ENCODE data around the gene GLRX.

Gene GLRX

GRCh38 chr5:95786821-95787418 is 35.6 kb downstream of the GLRX start:
- Histone ChIP-seq H3K36me3 (ENCODE audit: insufficient read depth, low read length) (no peaks in the 10 kb centered on the region), H3K27ac (ENCODE audit: low read depth, low read length) (no peak overlapping the region), H3K4me3 (ENCODE audit: low read length) (no peak overlapping the region), H3K9ac (ENCODE audit: low read depth, low read length) (no peak overlapping the region), H3K27me3 (ENCODE audit: insufficient read depth, low read length) (no peaks in the 10 kb centered on the region), H3K9me3 (ENCODE audit: insufficient read depth, low read depth, low read length) (no peaks in the 10 kb centered on the region), H3K4me1 (ENCODE audit: insufficient read depth, low read length) (no peaks in the 10 kb centered on the region)
- 91% methylated on average over 2 of the region's 3 CpGs for WGBS

GRCh38 chr5:95784514-95785302 is 37.8 kb downstream of the GLRX start:
- Histone ChIP-seq H3K36me3 (ENCODE audit: insufficient read depth, low read length) (no peaks in the 10 kb centered on the region), H3K27ac (ENCODE audit: low read depth, low read length) (no peak overlapping the region), H3K4me1 (ENCODE audit: insufficient read depth, low read length) (no peaks in the 10 kb centered on the region), H3K9ac (ENCODE audit: low read depth, low read length) (no peak overlapping the region), H3K9me3 (ENCODE audit: insufficient read depth, low read depth, low read length) (no peaks in the 10 kb centered on the region), H3K4me3 (ENCODE audit: low read length) (no peak overlapping the region), H3K27me3 (ENCODE audit: insufficient read depth, low read length) (no peaks in the 10 kb centered on the region)
- 97% methylated on average over 7 of the region's 9 CpGs for WGBS

- Histone ChIP-seq H3K4me1 (ENCODE audit: insufficient read depth, low read length) (no peaks in the 10 kb centered on the region), H3K36me3 (ENCODE audit: insufficient read depth, low read length) (no peaks in the 10 kb centered on the region)
- WGBS, result 98% methylated on average over 2 of the region's 3 CpGs
Observed at GRCh38 chr5:95783661-95784060, 38.9 kb downstream of the GLRX start.

GRCh38 chr5:95782181-95782580 is 40.3 kb downstream of the GLRX start:
- Histone ChIP-seq H3K9ac (ENCODE audit: low read depth, low read length) (no peak overlapping the region), H3K36me3 (ENCODE audit: insufficient read depth, low read length) (no peaks in the 10 kb centered on the region)

More at GRCh38 chr5:95783661-95784060, 38.9 kb downstream of the GLRX start:
- H3K27me3 ChIP-seq (ENCODE audit: insufficient read depth, low read length), result no peaks in the 10 kb centered on the region
- H3K9me3 ChIP-seq (ENCODE audit: insufficient read depth, low read depth, low read length), result no peaks in the 10 kb centered on the region
- no peak overlapping the region for H3K27ac ChIP-seq (ENCODE audit: low read depth, low read length)
- H3K4me3 ChIP-seq (ENCODE audit: low read length), result no peak overlapping the region
- H3K9ac ChIP-seq (ENCODE audit: low read depth, low read length), result no peak overlapping the region

GRCh38 chr5:95781101-95781583 is 41.4 kb downstream of the GLRX start:
- Histone ChIP-seq H3K4me1 (ENCODE audit: insufficient read depth, low read length) (no peaks in the 10 kb centered on the region), H3K4me3 (ENCODE audit: low read length) (no peak overlapping the region), H3K27me3 (ENCODE audit: insufficient read depth, low read length) (no peaks in the 10 kb centered on the region), H3K27ac (ENCODE audit: low read depth, low read length) (no peak overlapping the region), H3K9me3 (ENCODE audit: insufficient read depth, low read depth, low read length) (no peaks in the 10 kb centered on the region), H3K36me3 (ENCODE audit: insufficient read depth, low read length) (no peaks in the 10 kb centered on the region), H3K9ac (ENCODE audit: low read depth, low read length) (no peak overlapping the region)
- 53% methylated on average over 4 of the region's 4 CpGs for WGBS

More at GRCh38 chr5:95782181-95782580, 40.3 kb downstream of the GLRX start:
- H3K9me3 ChIP-seq (ENCODE audit: insufficient read depth, low read depth, low read length), result no peaks in the 10 kb centered on the region
- H3K27me3 ChIP-seq (ENCODE audit: insufficient read depth, low read length), result no peaks in the 10 kb centered on the region
- H3K27ac ChIP-seq (ENCODE audit: low read depth, low read length), result no peak overlapping the region
- no peak overlapping the region for H3K4me3 ChIP-seq (ENCODE audit: low read length)
- H3K4me1 ChIP-seq (ENCODE audit: insufficient read depth, low read length), result no peaks in the 10 kb centered on the region
- WGBS, result 97% methylated on average over 4 of the region's 4 CpGs

- no peaks in the 10 kb centered on the region for H3K27me3 ChIP-seq (ENCODE audit: insufficient read depth, low read length)
- WGBS, result 95% methylated on average over 7 of the region's 7 CpGs
- H3K9ac ChIP-seq (ENCODE audit: low read depth, low read length), result no peak overlapping the region
- H3K4me3 ChIP-seq (ENCODE audit: low read length), result no peak overlapping the region
- no peaks in the 10 kb centered on the region for H3K36me3 ChIP-seq (ENCODE audit: insufficient read depth, low read length)
- no peak overlapping the region for H3K27ac ChIP-seq (ENCODE audit: low read depth, low read length)
- H3K4me1 ChIP-seq (ENCODE audit: insufficient read depth, low read length), result no peaks in the 10 kb centered on the region
- H3K9me3 ChIP-seq (ENCODE audit: insufficient read depth, low read depth, low read length), result no peaks in the 10 kb centered on the region
Observed at GRCh38 chr5:95780597-95780996, 41.9 kb downstream of the GLRX start.

- WGBS, result 93% methylated on average over 2 of the region's 2 CpGs
- no peak overlapping the region for H3K4me3 ChIP-seq (ENCODE audit: low read length)
- no peak overlapping the region for H3K27ac ChIP-seq (ENCODE audit: low read depth, low read length)
- no peaks in the 10 kb centered on the region for H3K36me3 ChIP-seq (ENCODE audit: insufficient read depth, low read length)
- H3K4me1 ChIP-seq (ENCODE audit: insufficient read depth, low read length), result no peaks in the 10 kb centered on the region
- H3K9me3 ChIP-seq (ENCODE audit: insufficient read depth, low read depth, low read length), result no peaks in the 10 kb centered on the region
- H3K27me3 ChIP-seq (ENCODE audit: insufficient read depth, low read length), result no peaks in the 10 kb centered on the region
- no peak overlapping the region for H3K9ac ChIP-seq (ENCODE audit: low read depth, low read length)
Observed at GRCh38 chr5:95779611-95780010, 42.9 kb downstream of the GLRX start.

- H3K9me3 ChIP-seq (ENCODE audit: insufficient read depth, low read depth, low read length), result no peaks in the 10 kb centered on the region
- 87% methylated on average over 7 of the region's 7 CpGs for WGBS
- H3K36me3 ChIP-seq (ENCODE audit: insufficient read depth, low read length), result no peaks in the 10 kb centered on the region
- no peaks in the 10 kb centered on the region for H3K27me3 ChIP-seq (ENCODE audit: insufficient read depth, low read length)
- no peak overlapping the region for H3K9ac ChIP-seq (ENCODE audit: low read depth, low read length)
- no peaks in the 10 kb centered on the region for H3K4me1 ChIP-seq (ENCODE audit: insufficient read depth, low read length)
- no peak overlapping the region for H3K27ac ChIP-seq (ENCODE audit: low read depth, low read length)
- H3K4me3 ChIP-seq (ENCODE audit: low read length), result no peak overlapping the region
Observed at GRCh38 chr5:95778713-95779436, 43.7 kb downstream of the GLRX start.

- Histone ChIP-seq H3K4me3 (ENCODE audit: low read length) (no peak overlapping the region), H3K27me3 (ENCODE audit: insufficient read depth, low read length) (no peaks in the 10 kb centered on the region), H3K9ac (ENCODE audit: low read depth, low read length) (no peak overlapping the region), H3K36me3 (ENCODE audit: insufficient read depth, low read length) (no peaks in the 10 kb centered on the region), H3K9me3 (ENCODE audit: insufficient read depth, low read depth, low read length) (no peaks in the 10 kb centered on the region), H3K4me1 (ENCODE audit: insufficient read depth, low read length) (no peaks in the 10 kb centered on the region), H3K27ac (ENCODE audit: low read depth, low read length) (no peak overlapping the region)
- 79% methylated on average over 2 of the region's 3 CpGs for WGBS
Observed at GRCh38 chr5:95777441-95777840, 45.1 kb downstream of the GLRX start.

GRCh38 chr5:95773335-95774059 is 49.0 kb downstream of the GLRX start:
- Histone ChIP-seq H3K27ac (ENCODE audit: low read depth, low read length) (no peak overlapping the region), H3K4me3 (ENCODE audit: low read length) (no peak overlapping the region)

More at GRCh38 chr5:95773335-95774059, 49.0 kb downstream of the GLRX start:
- WGBS, result 91% methylated on average over 3 of the region's 3 CpGs
- no peak overlapping the region for H3K9ac ChIP-seq (ENCODE audit: low read depth, low read length)
- no peaks in the 10 kb centered on the region for H3K4me1 ChIP-seq (ENCODE audit: insufficient read depth, low read length)
- H3K9me3 ChIP-seq (ENCODE audit: insufficient read depth, low read depth, low read length), result no peaks in the 10 kb centered on the region
- H3K36me3 ChIP-seq (ENCODE audit: insufficient read depth, low read length), result no peaks in the 10 kb centered on the region
- no peaks in the 10 kb centered on the region for H3K27me3 ChIP-seq (ENCODE audit: insufficient read depth, low read length)
